NOMO-1 (cell line): Measurements from ENCODE around the gene OR5D13.
A peak's percentile ranks its signal among the peaks of the same experiment; 100 is the strongest.

ENCODE experiments used
- DNase-seq, 2 experiments: peaks; one replicate each; lab custom pipeline; 2025; ENCODE audit not compliant: unreplicated experiment in 2 of 2; lab: John Stamatoyannopoulos, UW

The OR5D13 gene, protein sequence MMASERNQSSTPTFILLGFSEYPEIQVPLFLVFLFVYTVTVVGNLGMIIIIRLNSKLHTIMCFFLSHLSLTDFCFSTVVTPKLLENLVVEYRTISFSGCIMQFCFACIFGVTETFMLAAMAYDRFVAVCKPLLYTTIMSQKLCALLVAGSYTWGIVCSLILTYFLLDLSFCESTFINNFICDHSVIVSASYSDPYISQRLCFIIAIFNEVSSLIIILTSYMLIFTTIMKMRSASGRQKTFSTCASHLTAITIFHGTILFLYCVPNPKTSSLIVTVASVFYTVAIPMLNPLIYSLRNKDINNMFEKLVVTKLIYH

GRCh38 chr11:55773138-55773537, at the start of gene OR5D13:
Gene OR5D13 (plus strand): TSS chr11:55773438. CDS start chr11:55773438, 0 bp downstream.
- DNase-seq: no peak

- no peak for DNase-seq
These were observed 46.4 kb upstream of the OR5D13 start for GRCh38 chr11:55726715-55727324.

DNA sequence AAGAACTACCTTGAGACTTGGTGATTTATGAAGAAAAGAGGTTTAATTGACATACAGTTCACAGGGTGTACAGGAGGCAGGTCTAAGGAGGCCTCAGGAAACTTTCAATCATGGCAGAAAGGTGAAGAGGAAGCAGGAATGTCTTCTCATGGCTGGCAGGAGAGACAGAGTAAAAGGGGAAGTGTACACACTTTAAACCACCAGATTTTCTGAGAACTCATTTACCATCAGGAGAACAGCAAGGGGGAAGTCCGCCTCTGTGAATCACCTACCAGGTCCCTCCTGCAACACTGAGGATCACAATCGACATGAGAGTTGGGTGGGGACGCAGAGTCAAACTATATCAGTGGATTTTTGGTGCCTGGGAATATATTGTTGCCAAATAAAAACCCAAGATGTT, 40.3 kb upstream of the OR5D13 start:
- peak in 1 of 2 experiments; percentile 43 for DNase-seq

DNA sequence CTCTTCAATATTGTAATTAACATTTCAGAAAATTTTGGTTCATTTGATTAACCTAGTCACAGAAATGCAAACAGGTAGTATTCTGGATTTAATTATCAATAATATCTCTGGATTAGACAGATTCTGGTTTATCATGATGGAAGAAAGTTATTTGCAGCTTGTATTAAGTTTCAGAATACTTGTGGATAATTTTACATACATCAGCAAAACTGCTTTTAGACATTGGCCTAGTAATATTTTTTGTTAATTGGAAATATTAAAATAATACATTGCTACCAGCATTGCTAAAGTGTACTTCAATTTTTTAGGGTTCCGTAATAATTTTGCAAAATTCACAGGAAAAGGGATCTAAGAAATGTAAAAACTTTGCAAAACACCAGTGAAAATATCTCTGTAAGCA, 18.4 kb downstream of the OR5D13 start:
- DNase-seq: no peak

DNA sequence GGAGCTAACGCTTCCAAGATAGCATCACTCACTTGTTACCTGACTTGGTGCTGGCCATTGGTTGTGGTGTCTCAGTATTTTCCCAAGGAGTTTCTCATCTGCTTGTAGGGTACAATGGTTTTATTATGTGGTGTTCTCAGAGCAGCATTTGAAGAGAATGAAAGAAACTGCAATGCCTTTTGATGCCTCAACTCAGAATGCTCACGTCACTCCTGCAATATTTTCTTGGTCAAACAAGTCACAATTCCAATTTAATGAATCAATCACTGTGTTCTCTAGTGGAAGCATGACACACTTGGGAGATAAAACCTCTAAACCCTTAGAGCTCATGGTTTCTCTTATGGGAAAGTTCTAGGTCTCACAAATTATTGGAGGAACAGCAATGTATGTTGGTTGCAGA, 20.1 kb downstream of the OR5D13 start:
- DNase-seq: no peak

GRCh38 chr11:55795256-55795655, 22.0 kb downstream of the OR5D13 start, which contains the start of gene OR5D14:
Gene OR5D14 (plus strand): TSS chr11:55795556. CDS start chr11:55795556, 0 bp downstream.
- DNase-seq: no peak

GRCh38 chr11:55806248-55806647, 33.0 kb downstream of the OR5D13 start:
- no peak for DNase-seq

DNA sequence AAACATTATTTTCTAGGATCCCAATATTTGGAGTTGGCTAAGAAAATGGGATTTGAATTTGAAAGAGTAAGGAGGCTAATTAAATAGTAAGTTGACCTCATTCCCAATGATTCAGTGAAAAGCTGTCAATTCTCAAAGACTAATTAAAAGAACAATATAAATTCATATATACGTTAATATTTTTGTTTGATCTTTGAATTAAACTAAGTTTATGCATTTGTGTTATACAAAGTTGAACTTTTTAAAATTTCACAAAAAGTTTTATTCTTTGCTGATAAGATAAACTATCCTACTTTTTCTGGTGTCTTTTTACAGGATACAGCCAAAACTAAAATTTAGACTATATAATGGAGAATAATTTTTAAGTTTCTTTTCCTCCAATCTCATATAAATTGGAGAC, 37.8 kb downstream of the OR5D13 start, which contains the start of gene OR5L1:
Gene OR5L1, plus strand, starts transcription at position 301 of the 400 bp plus-strand sequence. CDS start 100 bp downstream, outside the sequence.
- no peak for DNase-seq

DNA sequence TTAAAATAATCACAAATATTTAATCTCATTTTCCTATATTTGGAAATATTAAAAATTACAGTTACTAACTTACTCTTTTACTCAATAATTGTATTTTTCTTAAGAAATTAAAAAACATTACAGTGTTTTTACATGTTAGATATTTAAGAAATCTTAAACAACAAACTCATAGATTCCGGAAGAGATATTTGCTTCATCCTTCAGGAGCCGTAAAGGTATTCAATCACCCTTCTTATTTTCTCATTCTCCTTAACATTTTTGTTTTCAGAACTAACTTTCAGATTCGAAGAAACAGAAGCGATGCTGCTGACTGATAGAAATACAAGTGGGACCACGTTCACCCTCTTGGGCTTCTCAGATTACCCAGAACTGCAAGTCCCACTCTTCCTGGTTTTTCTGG, 46.1 kb downstream of the OR5D13 start, which contains the start of gene OR5D18:
Gene OR5D18, plus strand, starts transcription at position 301 of the 400 bp plus-strand sequence. Its CDS starts 0 bp downstream, at position 301.
- DNase-seq: no peak
